Keratinocyte (primary cell): ENCODE measurements around the gene CDC34. TPM values are rescaled to one million over a fixed set of nuclear protein-coding genes. Genes with fewer than 3 reads are reported as not detected.

Experiments
- DNase-seq: peaks from one replicate; pipeline ENCODE4 v3.0.0-alpha.2; 2011; ENCODE audit warnings: low read depth, missing footprints, low spot score
- FAIRE-seq: peaks from 2 replicates; lab custom pipeline; 2011; peaks lifted over from hg19 to GRCh38; lab: Jason Lieb, UNC
- H2AFZ ChIP-seq: 2 replicates; pipeline ENCODE4 v1.6.0; 2012; ENCODE audit warnings: low read length, control low read depth, inconsistent platforms; ENCODE audit not compliant: control insufficient read depth
- H3K27ac ChIP-seq: 2 replicates; pipeline ENCODE4 v1.5.1; 2011; ENCODE audit warnings: low read length; ENCODE audit not compliant: control insufficient read depth, insufficient read depth
- H3K27me3 ChIP-seq: 3 replicates; pipeline ENCODE4 v1.6.0; 2011; ENCODE audit warnings: low read length; ENCODE audit not compliant: control insufficient read depth, insufficient read depth; ENCODE audit errors: extremely low read depth
- H3K36me3 ChIP-seq, 2 experiments: 2 replicates in 1 of 2; 3 replicates in 1 of 2; pipeline ENCODE4 v1.5.1; 2011; ENCODE audit warnings: low read length in 2 of 2, mild to moderate bottlenecking in 1 of 2; ENCODE audit not compliant: control insufficient read depth in 2 of 2, insufficient read depth in 2 of 2; ENCODE audit errors: extremely low read depth in 1 of 2
- H3K4me1 ChIP-seq: 3 replicates; pipeline ENCODE4 v1.5.1; 2011; ENCODE audit warnings: low read length; ENCODE audit not compliant: control insufficient read depth, insufficient read depth; ENCODE audit errors: extremely low read depth
- H3K4me2 ChIP-seq: 3 replicates; pipeline ENCODE4 v1.6.0; 2011; ENCODE audit warnings: low read depth, low read length; ENCODE audit not compliant: control insufficient read depth, insufficient read depth; ENCODE audit errors: extremely low read depth
- H3K4me3 ChIP-seq, 3 experiments: fragments of 200-600 bp in 1 of 3; sonication (generic) in 1 of 3; 2 replicates in 2 of 3; 3 replicates in 1 of 3; pipeline ENCODE4 v1.5.1; 2011 to 2016; ENCODE audit warnings: low read length in 3 of 3, mild to moderate bottlenecking in 3 of 3, control low read depth in 2 of 3, inconsistent platforms in 1 of 3, low read depth in 1 of 3, mixed read lengths in 1 of 3, mixed run types in 1 of 3, moderate library complexity in 1 of 3; ENCODE audit not compliant: control insufficient read depth in 2 of 3, insufficient read depth in 2 of 3; ENCODE audit errors: extremely low read depth in 1 of 3
- H3K79me2 ChIP-seq: 2 replicates; pipeline ENCODE4 v1.6.0; 2012; ENCODE audit warnings: low read length; ENCODE audit not compliant: control insufficient read depth, insufficient read depth
- H3K9ac ChIP-seq: 3 replicates; pipeline ENCODE4 v1.6.0; 2011; ENCODE audit warnings: low read length; ENCODE audit not compliant: control insufficient read depth, insufficient read depth; ENCODE audit errors: extremely low read depth
- H3K9me1 ChIP-seq: 3 replicates; pipeline ENCODE4 v1.6.0; 2011; ENCODE audit warnings: low read length; ENCODE audit not compliant: control insufficient read depth, insufficient read depth; ENCODE audit errors: extremely low read depth
- H3K9me3 ChIP-seq: 2 replicates; pipeline ENCODE4 v1.5.1; 2012; ENCODE audit warnings: low read depth, low read length; ENCODE audit not compliant: control insufficient read depth
- H4K20me1 ChIP-seq: 3 replicates; pipeline ENCODE4 v1.6.0; 2011; ENCODE audit warnings: low read length; ENCODE audit not compliant: control insufficient read depth, insufficient read depth; ENCODE audit errors: extremely low read depth
- EZH2 ChIP-seq: IDR thresholded peaks from one replicate; pipeline ENCODE4 v1.6.1; 2012; ENCODE audit warnings: inconsistent platforms, mild to moderate bottlenecking, low read length, moderate library complexity
- dilution Hi-C: fragments of 300-500 bp; cut with MboI; formaldehyde crosslinking; loops from one replicate; pipeline ENCODE4 v1.7.0; 2020; ENCODE audit warnings: low sequenced_read_pairs; ENCODE audit not compliant: extremely low pct_ligation_motif_present
- polyA plus RNA-seq, 5 experiments: library from polyadenylated mRNA; depleted of rRNA in 3 of 5; stranded (reverse) in 3 of 5; stranded (forward) in 1 of 5; unstranded in 1 of 5; fragments of >200 nt; gene quantifications; 1 replicate in 1 of 5; 2 replicates in 3 of 5; 3 replicates in 1 of 5; pipeline versions ENCODE4 v1.2.1 to v1.2.3, GENCODE V29; 2011 to 2012; ENCODE audit warnings: missing spikeins in 2 of 5, low read depth in 1 of 5, low replicate concordance in 1 of 5
- TF ChIP-seq, protein P1 (sequence below), 3 experiments: IDR thresholded peaks in 1 of 3; conservative IDR thresholded peaks in 1 of 3; optimal IDR thresholded peaks in 1 of 3; 2 replicates in 2 of 3; 3 replicates in 1 of 3; pipeline versions ENCODE3 to v1.5.1; 2011; ENCODE audit warnings: low read length in 3 of 3, mild to moderate bottlenecking in 3 of 3, moderate library complexity in 2 of 3, control low read depth in 1 of 3, inconsistent platforms in 1 of 3; ENCODE audit not compliant: insufficient read depth in 2 of 3; ENCODE audit errors: extremely low read depth in 1 of 3

The CDC34 gene
- polyA plus RNA-seq, 1 donor (not counting 4 experiments of a cell fraction or from before 2014, with no cell fraction given) = 47.5 TPM

DNA sequence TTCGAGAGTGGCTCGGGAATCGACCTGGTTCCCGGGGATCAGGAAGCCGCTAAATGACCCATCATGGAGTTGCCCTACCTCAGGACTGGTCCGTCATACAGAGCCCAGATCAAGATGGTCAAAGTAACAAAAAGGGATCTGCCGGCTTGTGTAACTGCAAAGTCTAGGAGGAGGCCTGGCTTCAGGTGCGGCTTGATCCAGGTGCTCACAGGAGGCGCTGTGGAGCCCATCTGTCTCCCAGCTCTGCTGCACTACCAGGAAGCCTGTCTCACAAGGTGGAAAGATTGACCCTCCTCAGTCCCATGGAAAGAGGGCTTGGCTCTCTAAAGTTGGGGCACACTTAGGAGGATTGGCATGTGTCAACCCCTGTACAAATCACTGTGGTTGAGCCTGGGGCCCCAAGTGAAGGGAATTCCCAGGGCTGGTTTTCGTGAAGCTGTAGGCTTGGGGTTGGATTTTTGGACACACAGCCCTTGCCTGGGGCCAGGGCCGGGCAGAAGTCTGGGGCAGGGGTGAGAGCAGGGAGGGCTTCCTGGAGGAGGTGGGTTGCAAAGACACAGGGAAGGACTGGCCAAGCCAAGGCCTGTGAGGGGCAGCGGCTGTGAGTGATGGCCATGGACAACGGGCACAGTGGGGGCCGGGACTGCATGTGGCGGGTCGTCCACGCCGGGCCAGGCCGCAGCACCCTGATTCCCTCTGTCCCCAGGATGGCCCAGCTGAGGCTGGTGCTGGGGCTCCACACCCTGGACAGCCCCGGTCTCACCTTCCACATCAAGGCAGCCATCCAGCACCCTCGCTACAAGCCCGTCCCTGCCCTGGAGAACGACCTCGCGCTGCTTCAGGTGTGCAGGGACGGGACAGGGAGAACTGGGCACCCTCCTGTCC, 16.5 kb downstream of the CDC34 start:
- Histone ChIP-seq H3K9ac (no peak overlapping the region), H3K9me3 (no peaks in the 10 kb centered on the region), H3K9me1 (no peaks in the 10 kb centered on the region), H2AFZ (no peak overlapping the region), H4K20me1 (no peaks in the 10 kb centered on the region), H3K4me3 (no peak overlapping the region), H3K4me1 (no peaks in the 10 kb centered on the region), H3K27me3 (no peaks in the 10 kb centered on the region), H3K36me3 (no peaks in the 10 kb centered on the region), H3K27ac (no peak overlapping the region), H3K4me2 (no peak overlapping the region), H3K79me2 (no peaks in the 10 kb centered on the region)
- dilution Hi-C loops = no loop called here
- DNase-seq (no peak), FAIRE-seq (no peak)
- TF ChIP-seq, protein P1, sequence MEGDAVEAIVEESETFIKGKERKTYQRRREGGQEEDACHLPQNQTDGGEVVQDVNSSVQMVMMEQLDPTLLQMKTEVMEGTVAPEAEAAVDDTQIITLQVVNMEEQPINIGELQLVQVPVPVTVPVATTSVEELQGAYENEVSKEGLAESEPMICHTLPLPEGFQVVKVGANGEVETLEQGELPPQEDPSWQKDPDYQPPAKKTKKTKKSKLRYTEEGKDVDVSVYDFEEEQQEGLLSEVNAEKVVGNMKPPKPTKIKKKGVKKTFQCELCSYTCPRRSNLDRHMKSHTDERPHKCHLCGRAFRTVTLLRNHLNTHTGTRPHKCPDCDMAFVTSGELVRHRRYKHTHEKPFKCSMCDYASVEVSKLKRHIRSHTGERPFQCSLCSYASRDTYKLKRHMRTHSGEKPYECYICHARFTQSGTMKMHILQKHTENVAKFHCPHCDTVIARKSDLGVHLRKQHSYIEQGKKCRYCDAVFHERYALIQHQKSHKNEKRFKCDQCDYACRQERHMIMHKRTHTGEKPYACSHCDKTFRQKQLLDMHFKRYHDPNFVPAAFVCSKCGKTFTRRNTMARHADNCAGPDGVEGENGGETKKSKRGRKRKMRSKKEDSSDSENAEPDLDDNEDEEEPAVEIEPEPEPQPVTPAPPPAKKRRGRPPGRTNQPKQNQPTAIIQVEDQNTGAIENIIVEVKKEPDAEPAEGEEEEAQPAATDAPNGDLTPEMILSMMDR (optimal IDR thresholded peaks at IDR 0.05 in 1 of 3, IDR thresholded peaks at IDR 0.05 in 1 of 3, conservative IDR thresholded peaks at IDR 0.05 in 1 of 3; ENCODE audit: extremely low read depth in 1 of 3, insufficient read depth in 2 of 3, low read length in 3 of 3) = peak in 2 of 3 experiments; percentile 2 to 8
- TF ChIP-seq EZH2 = no peak

DNA sequence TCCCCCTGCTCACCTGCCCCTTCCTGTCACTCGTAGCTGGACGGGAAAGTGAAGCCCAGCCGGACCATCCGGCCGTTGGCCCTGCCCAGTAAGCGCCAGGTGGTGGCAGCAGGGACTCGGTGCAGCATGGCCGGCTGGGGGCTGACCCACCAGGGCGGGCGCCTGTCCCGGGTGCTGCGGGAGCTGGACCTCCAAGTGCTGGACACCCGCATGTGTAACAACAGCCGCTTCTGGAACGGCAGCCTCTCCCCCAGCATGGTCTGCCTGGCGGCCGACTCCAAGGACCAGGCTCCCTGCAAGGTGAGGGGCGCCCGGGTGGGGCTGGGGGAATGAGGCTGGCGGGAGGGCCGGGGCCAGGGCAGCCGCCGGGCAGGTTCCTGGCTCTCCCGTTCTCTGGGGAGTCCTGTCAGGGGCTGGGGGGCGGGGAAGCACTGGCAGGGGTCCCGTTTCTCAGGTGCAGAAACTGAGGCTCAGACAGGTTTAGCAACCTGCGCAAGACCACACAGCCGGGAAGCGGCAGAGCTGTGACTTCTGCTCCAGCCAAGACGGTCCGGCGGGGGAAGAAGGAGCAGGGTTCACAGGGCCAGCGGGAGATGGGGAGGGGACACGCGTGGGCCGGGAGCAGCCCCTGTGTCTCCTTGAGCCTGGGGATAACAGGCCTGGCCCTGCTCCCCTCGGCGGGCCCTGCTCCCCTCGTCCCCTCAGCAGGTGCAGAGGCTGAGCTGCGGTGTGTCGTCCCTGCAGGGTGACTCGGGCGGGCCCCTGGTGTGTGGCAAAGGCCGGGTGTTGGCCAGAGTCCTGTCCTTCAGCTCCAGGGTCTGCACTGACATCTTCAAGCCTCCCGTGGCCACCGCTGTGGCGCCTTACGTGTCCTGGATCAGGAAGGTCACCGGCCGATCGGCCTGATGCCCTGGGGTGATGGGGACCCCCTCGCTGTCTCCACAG, 17.6 kb downstream of the CDC34 start:
- Histone ChIP-seq H3K9me1 (no peaks in the 10 kb centered on the region), H3K9me3 (no peaks in the 10 kb centered on the region), H3K27me3 (no peaks in the 10 kb centered on the region), H3K27ac (no peak overlapping the region), H2AFZ (no peak overlapping the region), H3K79me2 (no peaks in the 10 kb centered on the region), H3K9ac (no peak overlapping the region), H3K36me3 (no peaks in the 10 kb centered on the region), H4K20me1 (no peaks in the 10 kb centered on the region), H3K4me1 (no peaks in the 10 kb centered on the region), H3K4me2 (no peak overlapping the region), H3K4me3 (no peak overlapping the region)
- FAIRE-seq (no peak), DNase-seq (no peak)
- TF ChIP-seq, protein P1 (optimal IDR thresholded peaks at IDR 0.05 in 1 of 3, IDR thresholded peaks at IDR 0.05 in 1 of 3, conservative IDR thresholded peaks at IDR 0.05 in 1 of 3; ENCODE audit: extremely low read depth in 1 of 3, insufficient read depth in 2 of 3, low read length in 3 of 3) = no peak
- no peak for TF ChIP-seq EZH2
- dilution Hi-C loops = no loop called here
